Measurements from ENCODE around the gene DIAPH2.

The DIAPH2 gene

GRCh38 chrX:97065973-97066372, 381.3 kb downstream of the DIAPH2 start:
- no peak for DNase-seq

- no peak for DNase-seq
Measured at GRCh38 chrX:97066381-97066780, 381.7 kb downstream of the DIAPH2 start.

GRCh38 chrX:97070346-97070745, 385.7 kb downstream of the DIAPH2 start:
- no peak for DNase-seq

GRCh38 chrX:97074400-97074799, 389.8 kb downstream of the DIAPH2 start:
- no peak for DNase-seq

- DNase-seq: no peak
Measured at GRCh38 chrX:97089116-97089515, 404.5 kb downstream of the DIAPH2 start.

GRCh38 chrX:97096385-97096784, 411.7 kb downstream of the DIAPH2 start:
- no peak for DNase-seq

GRCh38 chrX:97102938-97103337, 418.3 kb downstream of the DIAPH2 start:
- no peak for DNase-seq

GRCh38 chrX:97109730-97110129, 425.1 kb downstream of the DIAPH2 start:
- DNase-seq: no peak

GRCh38 chrX:97117572-97117971, 432.9 kb downstream of the DIAPH2 start:
- DNase-seq: no peak

GRCh38 chrX:97119474-97120109, 434.9 kb downstream of the DIAPH2 start:
- no peak for DNase-seq

- DNase-seq: no peak
Measured at GRCh38 chrX:97123001-97123400, 438.4 kb downstream of the DIAPH2 start.

GRCh38 chrX:97126020-97126419, 441.4 kb downstream of the DIAPH2 start:
- DNase-seq: no peak

GRCh38 chrX:97132664-97133415, 448.2 kb downstream of the DIAPH2 start:
- DNase-seq: no peak

GRCh38 chrX:97145934-97146333, 461.3 kb downstream of the DIAPH2 start:
- DNase-seq: no peak

GRCh38 chrX:97155816-97156215, 471.2 kb downstream of the DIAPH2 start:
- no peak for DNase-seq

GRCh38 chrX:97158269-97158668, 473.6 kb downstream of the DIAPH2 start:
- no peak for DNase-seq

GRCh38 chrX:97159916-97160800, 475.5 kb downstream of the DIAPH2 start:
- DNase-seq: no peak

GRCh38 chrX:97167333-97167732, 482.7 kb downstream of the DIAPH2 start:
- no peak for DNase-seq

GRCh38 chrX:97168646-97169045, 484.0 kb downstream of the DIAPH2 start:
- no peak for DNase-seq

GRCh38 chrX:97175147-97175546, 490.5 kb downstream of the DIAPH2 start:
- DNase-seq: no peak

- DNase-seq: no peak
Measured at GRCh38 chrX:97189668-97190067, 505.0 kb downstream of the DIAPH2 start.

GRCh38 chrX:97199501-97199900, 514.9 kb downstream of the DIAPH2 start:
- no peak for DNase-seq

GRCh38 chrX:97200454-97200853, 515.8 kb downstream of the DIAPH2 start:
- DNase-seq: no peak

- DNase-seq: no peak
Measured at GRCh38 chrX:97210501-97210900, 525.9 kb downstream of the DIAPH2 start.

Measured in activated effector memory CD4-positive, alpha-beta T cell treated with Interleukin-2 at 50 U/mL for 16 hours (primary cell).